SU-DHL-6 (cell line): ENCODE results near the gene ACAA1.

Source experiments
- CTCF ChIP-seq: fragments of 200-600 bp; sonication (generic); IDR thresholded peaks from one replicate; pipeline ENCODE4 v1.5.1; 2017; ENCODE audit warnings: antibody characterized with exemption, mild to moderate bottlenecking, low read length, moderate library complexity; ENCODE audit not compliant: insufficient read depth, poor library complexity, severe bottlenecking
- EZH2phosphoT487 ChIP-seq: fragments of 200-600 bp; sonication (generic), shearing (Covaris generic); conservative IDR thresholded peaks from 2 replicates; pipeline ENCODE4 v1.6.1; 2018; ENCODE audit warnings: mild to moderate bottlenecking, antibody characterized with exemption, low read length, moderate library complexity, mixed read lengths

- TF ChIP-seq CTCF, result no peak
- no peak for TF ChIP-seq EZH2phosphoT487
These were observed 16.1 kb downstream of the ACAA1 start for GRCh38 chr3:38120693-38121450.
